Transverse colon (tissue), 4 donors: ENCODE data around the gene ARHGEF10L.

Experiments used
- POLR2A ChIP-seq: fragments of 450-650 bp; IDR thresholded peaks from one replicate; pipeline ENCODE4 v1.6.1; 2016; ENCODE audit warnings: antibody characterized with exemption, mild to moderate bottlenecking, moderate library complexity
- POLR2AphosphoS5 ChIP-seq, 3 donors: sonication (generic); formaldehyde crosslinking; IDR thresholded peaks; one replicate each; pipeline ENCODE4 v1.6.1; 2016; ENCODE audit warnings: antibody characterized with exemption in 3 of 3
- TF ChIP-seq, protein P1 (sequence below), 5 experiments: fragments of 200-600 bp in 3 of 5; fragments of 450-650 bp in 2 of 5; sonication (generic) in 3 of 5; IDR thresholded peaks; 1 replicate in 2 of 5; 2 replicates in 3 of 5; pipeline ENCODE4 v1.5.1; 2016 to 2017; ENCODE audit warnings: antibody characterized with exemption in 5 of 5, inconsistent platforms in 3 of 5, mild to moderate bottlenecking in 2 of 5, moderate library complexity in 1 of 5

DNA sequence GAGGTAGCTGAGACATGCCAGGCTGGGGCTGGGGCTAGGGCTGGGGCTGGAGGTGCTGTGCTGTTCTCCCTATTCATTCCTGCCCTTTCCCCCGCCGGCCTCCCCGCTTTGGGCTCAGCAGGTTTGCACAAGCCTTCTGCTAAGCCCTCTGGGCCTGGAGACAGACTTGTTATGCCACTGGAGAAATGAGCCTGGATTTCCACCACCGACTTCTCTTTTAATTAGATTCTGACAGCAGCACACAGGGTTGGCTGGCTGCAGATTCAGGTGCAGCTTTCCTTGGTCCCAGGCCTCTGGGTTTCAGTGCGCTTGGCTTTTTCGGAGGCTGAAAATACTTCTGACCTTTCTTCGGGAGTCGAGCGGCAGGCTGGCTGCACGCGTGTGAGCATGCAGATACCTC is 144.1 kb downstream of the ARHGEF10L start:
- TF ChIP-seq POLR2AphosphoS5 (IDR thresholded peaks at IDR 0.05) (no peak), POLR2A (no peak)
- TF ChIP-seq, protein P1, sequence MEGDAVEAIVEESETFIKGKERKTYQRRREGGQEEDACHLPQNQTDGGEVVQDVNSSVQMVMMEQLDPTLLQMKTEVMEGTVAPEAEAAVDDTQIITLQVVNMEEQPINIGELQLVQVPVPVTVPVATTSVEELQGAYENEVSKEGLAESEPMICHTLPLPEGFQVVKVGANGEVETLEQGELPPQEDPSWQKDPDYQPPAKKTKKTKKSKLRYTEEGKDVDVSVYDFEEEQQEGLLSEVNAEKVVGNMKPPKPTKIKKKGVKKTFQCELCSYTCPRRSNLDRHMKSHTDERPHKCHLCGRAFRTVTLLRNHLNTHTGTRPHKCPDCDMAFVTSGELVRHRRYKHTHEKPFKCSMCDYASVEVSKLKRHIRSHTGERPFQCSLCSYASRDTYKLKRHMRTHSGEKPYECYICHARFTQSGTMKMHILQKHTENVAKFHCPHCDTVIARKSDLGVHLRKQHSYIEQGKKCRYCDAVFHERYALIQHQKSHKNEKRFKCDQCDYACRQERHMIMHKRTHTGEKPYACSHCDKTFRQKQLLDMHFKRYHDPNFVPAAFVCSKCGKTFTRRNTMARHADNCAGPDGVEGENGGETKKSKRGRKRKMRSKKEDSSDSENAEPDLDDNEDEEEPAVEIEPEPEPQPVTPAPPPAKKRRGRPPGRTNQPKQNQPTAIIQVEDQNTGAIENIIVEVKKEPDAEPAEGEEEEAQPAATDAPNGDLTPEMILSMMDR (IDR thresholded peaks at IDR 0.05), result no peak
